AG04450 (cell line): ENCODE measurements around the gene FFAR1. TPM values are rescaled to one million over a fixed set of nuclear protein-coding genes. Genes with fewer than 3 reads are reported as not detected.

Source experiments
- CTCF ChIA-PET: fragments of 300-600, 350-600 bp; formaldehyde crosslinking; extraction: SDS; loops from one replicate; lab custom pipeline; 2022; ENCODE audit warnings: antibody characterized with exemption, inconsistent platforms; lab: Charles Lee
- POLR2A ChIA-PET: fragments of 350-600 bp; formaldehyde crosslinking; extraction: SDS; loops from one replicate; lab custom pipeline; 2021; ENCODE audit warnings: antibody characterized with exemption, inconsistent platforms; lab: Yijun Ruan, JAX
- DNase-seq: peaks from one replicate; pipeline ENCODE4 v3.0.0-alpha.2; 2011; ENCODE audit warnings: low read depth, low spot score
- H3K27ac ChIP-seq: one replicate; pipeline ENCODE4 v1.5.1; 2012; ENCODE audit warnings: low read depth, low read length, control low read depth
- H3K27me3 ChIP-seq: one replicate; pipeline ENCODE4 v1.6.0; 2012; ENCODE audit warnings: low read length; ENCODE audit not compliant: control insufficient read depth, insufficient read depth
- H3K4me3 ChIP-seq: 2 replicates; pipeline ENCODE4 v1.5.1; 2011; ENCODE audit warnings: mild to moderate bottlenecking, low read depth, low read length, control low read depth
- H3K9me3 ChIP-seq: 2 replicates; pipeline ENCODE4 v1.5.1; 2012; ENCODE audit warnings: low read length; ENCODE audit not compliant: control insufficient read depth, insufficient read depth
- CTCF ChIP-seq: IDR thresholded peaks from 2 replicates; pipeline ENCODE4 v1.5.1; 2011; ENCODE audit warnings: low read depth, low read length, control low read depth, inconsistent platforms
- polyA minus RNA-seq: library from RNA; depleted of rRNA, polyadenylated mRNA; stranded (reverse); fragments of >200 nt; gene quantifications from 2 replicates; pipeline ENCODE4 v1.2.3, GENCODE V29; 2011; rRNA and poly(A)+ RNA removed
- polyA plus RNA-seq: library from polyadenylated mRNA; depleted of rRNA; stranded (reverse); fragments of >200 nt; gene quantifications from 2 replicates; pipeline ENCODE4 v1.2.3, GENCODE V29; 2011; rRNA removed

FFAR1 gene
- polyA plus RNA-seq, result not detected in 2 replicates
- not detected in 2 replicates for polyA minus RNA-seq

- no peak for TF ChIP-seq CTCF
- peaks cover 6% of the 10 kb centered on the region for H3K27me3 ChIP-seq
- DNase-seq, result no peak
- CTCF ChIA-PET, result no interaction called here
- H3K9me3 ChIP-seq, result no peaks in the 10 kb centered on the region
- no peak within 1 kb of the TSS for H3K27ac ChIP-seq
- H3K4me3 ChIP-seq, result no peak within 1 kb of the TSS
- POLR2A ChIA-PET, result no interaction called here
Measured at GRCh38 chr19:35347171-35347929, at the start of gene FFAR1. TSS of gene FFAR1 (plus strand) at chr19:35347902. CDS start at chr19:35351552, 3,650 bp downstream.

GRCh38 chr19:35297922-35298321 lies 49.8 kb upstream of the FFAR1 start:
- POLR2A ChIA-PET, result no interaction called here
- TF ChIP-seq CTCF, result no peak
- H3K4me3 ChIP-seq, result no peak overlapping the region
- peaks cover 15% of the 10 kb centered on the region for H3K27me3 ChIP-seq
- no peak for DNase-seq
- CTCF ChIA-PET, result no interaction called here
- peaks cover 16% of the 10 kb centered on the region; the same call in 1 of the 2 replicates for H3K9me3 ChIP-seq
- H3K27ac ChIP-seq, result no peak overlapping the region

GRCh38 chr19:35298561-35298972 lies 49.1 kb upstream of the FFAR1 start:
- H3K27ac ChIP-seq, result no peak overlapping the region
- ChIA-PET POLR2A (no interaction called here), CTCF (no interaction called here)
- no peak for DNase-seq
- peaks cover 16% of the 10 kb centered on the region; the same call in 1 of the 2 replicates for H3K9me3 ChIP-seq
- H3K27me3 ChIP-seq, result peaks cover 9% of the 10 kb centered on the region
- TF ChIP-seq CTCF, result no peak
- no peak overlapping the region for H3K4me3 ChIP-seq

- ChIA-PET CTCF (no interaction called here), POLR2A (no interaction called here)
- H3K4me3 ChIP-seq, result no peak overlapping the region
- H3K27ac ChIP-seq, result no peak overlapping the region
- no peak for DNase-seq
- peaks cover 16% of the 10 kb centered on the region; the same call in 1 of the 2 replicates for H3K9me3 ChIP-seq
- peaks cover 7% of the 10 kb centered on the region for H3K27me3 ChIP-seq
- no peak for TF ChIP-seq CTCF
Measured at GRCh38 chr19:35299523-35300338, 48.0 kb upstream of the FFAR1 start.

GRCh38 chr19:35300339-35300649 lies 47.4 kb upstream of the FFAR1 start:
- H3K27ac ChIP-seq, result no peak overlapping the region
- H3K4me3 ChIP-seq, result no peak overlapping the region
- no peak for DNase-seq
- CTCF ChIA-PET, result no interaction called here
- TF ChIP-seq CTCF, result no peak
- POLR2A ChIA-PET, result no interaction called here
- peaks cover 9% of the 10 kb centered on the region for H3K27me3 ChIP-seq
- H3K9me3 ChIP-seq, result peaks cover 16% of the 10 kb centered on the region; the same call in 1 of the 2 replicates
